ENCODE measurements around the gene SIVA1.

The SIVA1 gene

DNA sequence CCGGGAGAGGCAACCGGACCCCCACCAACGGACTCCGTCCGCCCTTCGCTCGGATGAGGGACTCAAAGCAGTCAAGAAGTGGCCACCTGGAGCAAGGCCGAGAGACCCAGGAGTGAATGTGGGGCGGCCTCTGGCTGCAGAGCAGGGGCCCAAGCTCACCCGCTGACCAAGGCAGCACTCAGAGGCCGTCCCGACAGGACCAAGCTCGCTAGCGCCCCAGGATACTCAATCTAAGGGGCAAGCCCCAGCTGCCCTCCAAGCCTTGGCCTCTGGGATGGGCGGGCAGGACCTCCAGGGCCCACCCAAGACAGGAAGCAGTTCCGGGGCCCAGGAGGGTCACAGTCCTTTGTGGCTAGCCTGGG, 41.7 kb downstream of the SIVA1 start:
- DNase-seq (ENCODE audit: extremely low read depth in 1 of 2, low read depth in 1 of 2) = no peak

- no peak for DNase-seq (ENCODE audit: extremely low read depth in 1 of 2, low read depth in 1 of 2)
These were observed 42.2 kb downstream of the SIVA1 start, which contains the start of gene AKT1 for GRCh38 chr14:104794993-104795780. Gene AKT1, minus strand, starts transcription at chr14:104795748. Its CDS starts 3,105 bp downstream, at chr14:104792643.

- DNase-seq (ENCODE audit: extremely low read depth in 1 of 2, low read depth in 1 of 2) = no peak
These were observed 43.1 kb downstream of the SIVA1 start for GRCh38 chr14:104795781-104796686.

GRCh38 chr14:104796687-104797081, 43.7 kb downstream of the SIVA1 start:
- DNase-seq (ENCODE audit: extremely low read depth in 1 of 2, low read depth in 1 of 2) = no peak

- DNase-seq (ENCODE audit: extremely low read depth in 1 of 2, low read depth in 1 of 2) = no peak
These were observed 44.4 kb downstream of the SIVA1 start for GRCh38 chr14:104797115-104798044.

DNA sequence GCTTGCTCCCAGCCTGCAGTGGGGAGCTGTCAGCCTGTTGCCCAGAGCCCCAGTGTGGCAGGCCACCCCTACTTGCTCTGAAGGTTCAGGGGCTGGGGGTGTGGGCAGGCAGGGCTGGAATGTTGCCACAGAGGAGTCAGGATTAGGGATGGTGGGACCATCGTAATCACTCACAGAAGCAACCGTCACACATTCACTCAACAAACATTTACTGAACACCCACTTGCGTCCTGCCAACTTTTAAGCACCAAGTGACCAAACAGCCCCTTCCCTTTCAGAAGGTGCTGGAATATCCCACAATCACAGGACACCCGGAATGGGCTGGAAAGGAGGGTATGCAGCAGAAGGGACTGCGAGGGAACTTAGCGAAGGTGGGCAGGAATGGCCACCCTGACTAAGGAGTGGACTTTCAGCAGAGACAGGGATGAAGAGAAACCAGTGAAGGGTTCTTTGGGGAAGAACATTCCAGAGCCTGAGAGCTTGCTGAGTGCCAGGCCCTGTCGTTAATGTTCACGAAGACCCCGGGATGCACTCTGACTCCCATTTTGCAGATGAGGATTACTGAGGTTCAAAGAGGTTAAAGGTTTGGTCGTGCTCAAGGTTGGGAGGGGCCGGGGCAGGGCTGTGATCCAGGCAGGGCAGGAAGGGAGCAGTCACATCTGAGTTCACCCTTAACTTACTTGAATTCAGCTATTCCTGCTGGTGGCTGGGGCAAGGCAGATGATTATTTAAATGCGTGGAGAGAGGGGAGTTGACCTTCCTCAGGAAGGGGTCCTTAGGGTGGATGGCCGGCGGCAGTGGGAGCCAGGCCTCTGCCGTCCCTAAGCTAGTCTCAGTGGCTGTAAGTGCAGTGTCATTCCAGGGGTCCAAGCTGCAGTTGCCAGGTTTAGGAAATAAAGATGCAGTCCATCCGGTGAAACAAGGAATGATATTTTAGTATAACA, 45.6 kb downstream of the SIVA1 start:
- DNase-seq (ENCODE audit: extremely low read depth in 1 of 2, low read depth in 1 of 2) = no peak

GRCh38 chr14:104799244-104800014, 46.5 kb downstream of the SIVA1 start:
- DNase-seq (ENCODE audit: extremely low read depth in 1 of 2, low read depth in 1 of 2) = no peak

- peak; percentile 65 to 70 for DNase-seq (ENCODE audit: extremely low read depth in 1 of 2, low read depth in 1 of 2)
These were observed 47.2 kb downstream of the SIVA1 start for GRCh38 chr14:104800015-104800770.

- DNase-seq (ENCODE audit: extremely low read depth in 1 of 2, low read depth in 1 of 2) = peak; percentile 32 to 35
These were observed 48.0 kb downstream of the SIVA1 start, which contains the start of gene ZBTB42 for GRCh38 chr14:104800771-104801519. Gene ZBTB42, plus strand, starts transcription at chr14:104801101. Its CDS starts 97 bp downstream, at chr14:104801198.

DNA sequence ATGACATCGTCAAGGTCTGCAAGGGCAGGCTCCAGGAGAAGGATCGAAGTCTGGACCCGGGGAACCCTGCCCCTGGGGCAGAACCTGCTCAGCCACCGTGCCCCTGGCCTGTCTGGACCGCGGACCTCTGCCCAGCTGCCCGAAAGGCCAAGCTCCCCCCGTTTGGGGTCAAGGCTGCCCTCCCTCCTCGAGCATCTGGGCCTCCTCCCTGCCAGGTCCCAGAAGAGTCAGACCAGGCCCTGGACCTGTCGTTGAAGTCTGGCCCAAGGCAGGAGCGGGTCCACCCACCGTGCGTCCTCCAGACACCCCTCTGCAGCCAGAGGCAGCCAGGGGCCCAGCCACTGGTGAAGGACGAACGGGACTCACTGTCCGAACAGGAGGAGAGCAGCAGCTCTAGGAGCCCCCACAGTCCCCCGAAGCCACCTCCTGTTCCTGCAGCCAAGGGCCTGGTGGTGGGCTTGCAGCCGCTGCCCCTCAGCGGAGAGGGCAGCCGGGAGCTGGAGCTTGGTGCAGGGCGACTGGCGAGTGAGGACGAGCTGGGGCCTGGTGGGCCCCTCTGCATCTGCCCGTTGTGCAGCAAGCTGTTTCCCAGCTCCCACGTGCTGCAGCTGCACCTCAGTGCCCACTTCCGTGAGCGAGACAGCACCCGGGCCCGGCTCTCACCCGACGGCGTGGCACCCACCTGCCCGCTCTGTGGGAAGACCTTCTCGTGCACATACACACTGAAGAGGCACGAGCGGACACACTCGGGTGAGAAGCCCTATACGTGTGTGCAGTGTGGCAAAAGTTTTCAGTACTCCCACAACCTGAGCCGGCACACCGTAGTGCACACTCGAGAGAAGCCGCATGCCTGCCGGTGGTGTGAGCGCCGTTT, 48.8 kb downstream of the SIVA1 start:
- no peak for DNase-seq (ENCODE audit: extremely low read depth in 1 of 2, low read depth in 1 of 2)

GRCh38 chr14:104802394-104803184, 49.6 kb downstream of the SIVA1 start:
- DNase-seq (ENCODE audit: extremely low read depth in 1 of 2, low read depth in 1 of 2) = no peak

DNA sequence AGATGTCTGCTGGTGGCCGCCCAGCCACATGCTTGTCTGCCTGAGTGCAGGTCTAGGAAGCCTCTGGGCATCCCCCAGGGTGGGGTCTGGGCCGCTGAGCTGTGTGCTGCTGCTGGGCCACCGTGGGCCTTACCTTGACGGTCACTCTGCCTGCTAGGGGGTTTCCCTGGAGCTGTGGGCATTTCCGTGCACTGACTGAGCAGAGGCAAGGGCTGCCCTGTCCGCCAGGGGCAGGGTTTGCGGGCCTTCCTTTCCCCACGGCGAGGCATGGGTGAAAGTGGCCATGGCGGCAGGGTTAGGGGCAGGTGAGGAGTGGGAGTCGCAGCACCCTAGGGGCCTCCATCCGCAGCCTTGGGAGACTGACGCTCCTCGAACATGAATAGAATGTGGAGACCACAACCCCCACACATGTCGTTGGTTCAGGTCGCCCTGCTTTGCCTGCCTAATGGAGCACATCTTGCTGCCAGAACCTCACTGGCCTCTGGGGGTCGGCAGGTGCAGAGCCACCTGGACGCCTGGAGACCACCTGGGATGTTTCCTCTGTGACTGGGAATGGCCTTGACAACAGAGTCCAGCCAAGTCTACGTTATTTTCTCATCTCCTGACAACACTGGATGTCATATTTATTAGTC, 50.4 kb downstream of the SIVA1 start:
- no peak for DNase-seq (ENCODE audit: extremely low read depth in 1 of 2, low read depth in 1 of 2)

DNA sequence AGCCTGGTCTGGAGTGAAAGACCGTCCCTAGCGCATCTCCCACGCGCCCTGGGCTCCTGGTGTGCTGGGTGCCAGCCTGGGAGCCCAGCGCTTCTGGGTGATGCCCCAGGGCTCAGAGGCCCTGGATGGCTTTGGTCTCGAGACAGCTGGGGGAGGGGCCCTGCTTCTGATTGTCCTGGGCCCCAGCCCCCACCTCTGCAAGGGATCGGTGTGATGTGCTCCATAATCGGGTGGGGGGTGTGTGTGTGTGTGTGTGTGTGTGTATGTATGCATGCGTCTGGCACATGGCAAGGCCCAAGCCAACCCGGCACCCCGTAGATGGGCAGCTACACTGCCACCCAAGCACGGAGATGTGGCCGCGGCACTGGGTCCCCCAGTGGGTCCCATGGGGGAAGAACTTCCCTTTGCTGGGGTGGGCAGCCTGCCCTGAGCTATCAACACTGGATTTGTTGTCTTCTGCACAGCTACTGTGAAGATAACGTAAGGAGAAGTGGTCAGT, 51.0 kb downstream of the SIVA1 start:
- DNase-seq (ENCODE audit: extremely low read depth in 1 of 2, low read depth in 1 of 2) = no peak

- DNase-seq (ENCODE audit: extremely low read depth in 1 of 2, low read depth in 1 of 2) = no peak
These were observed 51.8 kb downstream of the SIVA1 start for GRCh38 chr14:104804481-104805325.
